GM21381 (cell line): ENCODE results near the gene FMNL3.

Experiments used
- ATAC-seq: cut with Tn5 transposase; IDR thresholded peaks from one replicate; pipeline ENCODE4 v1.9.1; 2021; ENCODE audit warnings: mild to moderate bottlenecking, moderate library complexity; ENCODE audit not compliant: unreplicated experiment

Gene FMNL3

GRCh38 chr12:49652921-49653520 is 54.2 kb downstream of the FMNL3 start:
- ATAC-seq, result no peak

GRCh38 chr12:49651855-49652254 is 55.4 kb downstream of the FMNL3 start:
- no peak for ATAC-seq

- ATAC-seq, result no peak
These were observed 57.3 kb downstream of the FMNL3 start for GRCh38 chr12:49649892-49650291.

- ATAC-seq, result no peak
These were observed 57.8 kb downstream of the FMNL3 start for GRCh38 chr12:49649445-49649844.

- no peak for ATAC-seq
These were observed 58.5 kb downstream of the FMNL3 start for GRCh38 chr12:49648712-49649003.

GRCh38 chr12:49647827-49648711 is 59.1 kb downstream of the FMNL3 start:
- no peak for ATAC-seq

- no peak for ATAC-seq
These were observed 60.1 kb downstream of the FMNL3 start for GRCh38 chr12:49646871-49647654.

- no peak for ATAC-seq
These were observed 60.8 kb downstream of the FMNL3 start for GRCh38 chr12:49646331-49646830.

GRCh38 chr12:49645146-49646039 is 61.8 kb downstream of the FMNL3 start:
- ATAC-seq, result no peak

- no peak for ATAC-seq
These were observed 62.6 kb downstream of the FMNL3 start for GRCh38 chr12:49644620-49644994.

- no peak for ATAC-seq
These were observed 63.1 kb downstream of the FMNL3 start for GRCh38 chr12:49643961-49644619.

GRCh38 chr12:49643135-49643534 is 64.1 kb downstream of the FMNL3 start:
- no peak for ATAC-seq

GRCh38 chr12:49642370-49642802 is 64.8 kb downstream of the FMNL3 start:
- no peak for ATAC-seq

- no peak for ATAC-seq
These were observed 65.3 kb downstream of the FMNL3 start for GRCh38 chr12:49641748-49642369.

- no peak for ATAC-seq
These were observed 70.0 kb downstream of the FMNL3 start for GRCh38 chr12:49636979-49637755.

- no peak for ATAC-seq
These were observed 70.6 kb downstream of the FMNL3 start for GRCh38 chr12:49636574-49636973.

GRCh38 chr12:49635656-49636055 is 71.5 kb downstream of the FMNL3 start:
- ATAC-seq, result no peak

- ATAC-seq, result no peak
These were observed 72.2 kb downstream of the FMNL3 start for GRCh38 chr12:49635036-49635435.
